ENCODE data around the gene PCMTD2.

Gene PCMTD2

DNA sequence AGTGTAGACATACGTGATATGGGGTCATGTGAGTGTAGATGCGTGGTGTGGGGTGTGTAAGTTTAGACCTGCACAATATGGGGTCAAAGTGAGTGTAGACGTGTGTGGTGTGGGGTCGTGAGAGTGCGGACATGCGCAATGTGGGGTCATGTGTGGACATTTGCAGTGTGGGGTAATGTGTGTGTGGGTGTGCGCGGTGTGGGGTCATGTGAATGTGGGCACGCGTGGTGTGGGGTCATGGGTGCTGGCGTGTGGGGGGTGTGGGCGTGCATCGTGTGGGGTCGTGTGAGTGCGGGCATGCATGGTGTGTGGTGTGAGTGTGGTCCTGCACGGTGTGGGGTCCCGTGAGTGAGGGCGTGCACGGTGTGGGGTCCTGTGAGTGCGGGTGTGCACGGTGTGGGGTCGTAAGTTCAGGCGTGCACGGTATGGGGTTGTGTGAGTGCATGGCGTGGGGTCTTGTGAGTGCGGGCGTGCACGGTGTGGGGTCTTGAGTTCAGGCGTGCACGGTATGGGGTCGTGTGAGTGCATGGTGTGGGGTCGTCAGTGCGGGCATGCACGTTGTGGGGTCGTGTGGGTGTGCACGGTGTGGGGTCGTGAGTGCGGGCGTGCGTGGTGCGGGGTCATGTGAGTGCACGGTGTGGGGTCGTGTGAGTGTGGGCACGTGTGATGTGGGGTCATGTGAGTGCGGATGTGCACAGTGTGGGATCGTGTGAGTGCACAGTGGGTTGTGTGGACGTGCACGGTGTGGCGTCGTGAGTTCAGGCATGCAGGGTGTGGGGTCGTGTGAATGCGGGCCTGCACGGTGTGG is 14.3 kb downstream of the PCMTD2 start:
- Histone ChIP-seq H3K4me3 (ENCODE audit: low read depth, low read length) (no peak overlapping the region), H3K27ac (no peak overlapping the region), H3K27me3 (replicated peaks) (no peaks in the 10 kb centered on the region), H3K36me3 (replicated peaks) (peaks cover 2% of the 10 kb centered on the region)
- TF ChIP-seq, protein P1, sequence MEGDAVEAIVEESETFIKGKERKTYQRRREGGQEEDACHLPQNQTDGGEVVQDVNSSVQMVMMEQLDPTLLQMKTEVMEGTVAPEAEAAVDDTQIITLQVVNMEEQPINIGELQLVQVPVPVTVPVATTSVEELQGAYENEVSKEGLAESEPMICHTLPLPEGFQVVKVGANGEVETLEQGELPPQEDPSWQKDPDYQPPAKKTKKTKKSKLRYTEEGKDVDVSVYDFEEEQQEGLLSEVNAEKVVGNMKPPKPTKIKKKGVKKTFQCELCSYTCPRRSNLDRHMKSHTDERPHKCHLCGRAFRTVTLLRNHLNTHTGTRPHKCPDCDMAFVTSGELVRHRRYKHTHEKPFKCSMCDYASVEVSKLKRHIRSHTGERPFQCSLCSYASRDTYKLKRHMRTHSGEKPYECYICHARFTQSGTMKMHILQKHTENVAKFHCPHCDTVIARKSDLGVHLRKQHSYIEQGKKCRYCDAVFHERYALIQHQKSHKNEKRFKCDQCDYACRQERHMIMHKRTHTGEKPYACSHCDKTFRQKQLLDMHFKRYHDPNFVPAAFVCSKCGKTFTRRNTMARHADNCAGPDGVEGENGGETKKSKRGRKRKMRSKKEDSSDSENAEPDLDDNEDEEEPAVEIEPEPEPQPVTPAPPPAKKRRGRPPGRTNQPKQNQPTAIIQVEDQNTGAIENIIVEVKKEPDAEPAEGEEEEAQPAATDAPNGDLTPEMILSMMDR (IDR thresholded peaks at IDR 0.05; ENCODE audit: low read depth, low read length, missing control alignments): no peak
- DNase-seq: no peak
- in situ Hi-C loops (cut with HindIII; ENCODE audit: low pct_ligation_motif_present, low sequenced_read_pairs): no loop called here

DNA sequence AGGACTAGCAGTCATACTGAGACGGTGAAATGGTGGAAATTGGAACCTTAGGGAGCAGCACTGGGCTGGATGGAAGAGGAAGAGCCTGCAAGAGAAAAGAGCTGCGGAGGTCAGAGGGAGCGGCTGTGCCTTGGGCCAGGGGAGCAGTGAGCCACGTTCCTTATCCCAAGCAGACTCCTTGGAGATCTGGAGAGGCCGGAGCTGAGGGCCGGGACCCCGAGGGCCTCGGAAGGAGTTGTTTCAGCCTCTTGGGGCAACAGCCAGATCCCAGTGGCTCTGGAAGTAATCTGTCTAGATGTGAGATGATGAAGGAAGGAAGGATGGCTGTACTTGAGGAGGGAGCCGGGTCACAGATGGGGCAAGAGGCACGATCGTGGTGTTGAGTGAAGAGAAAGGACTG is 16.1 kb downstream of the PCMTD2 start:
- no peaks in the 10 kb centered on the region for H3K27me3 ChIP-seq (replicated peaks)
- no peak overlapping the region for H3K4me3 ChIP-seq (ENCODE audit: low read depth, low read length)
- peaks cover 2% of the 10 kb centered on the region for H3K36me3 ChIP-seq (replicated peaks)
- in situ Hi-C loops (cut with HindIII; ENCODE audit: low pct_ligation_motif_present, low sequenced_read_pairs): no loop called here
- no peak overlapping the region for H3K27ac ChIP-seq
- TF ChIP-seq, protein P1 (IDR thresholded peaks at IDR 0.05; ENCODE audit: low read depth, low read length, missing control alignments): no peak
- DNase-seq: no peak

DNA sequence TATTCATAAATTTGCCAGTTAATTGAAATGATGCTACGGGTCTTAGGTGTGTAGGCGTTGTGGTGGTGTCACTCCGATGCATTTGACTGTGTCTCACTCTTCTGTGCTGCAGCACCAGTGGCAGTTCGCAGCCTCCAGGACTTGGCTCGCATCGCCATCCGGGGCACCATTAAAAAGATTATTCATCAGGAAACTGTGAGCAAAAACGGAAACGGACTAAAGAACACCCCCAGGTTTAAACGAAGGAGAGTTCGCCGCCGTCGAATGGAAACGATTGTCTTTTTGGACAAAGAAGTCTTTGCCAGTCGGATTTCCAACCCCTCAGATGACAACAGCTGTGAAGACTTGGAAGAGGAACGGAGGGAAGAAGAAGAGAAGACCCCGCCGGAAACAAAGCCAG is 17.6 kb downstream of the PCMTD2 start:
- Histone ChIP-seq H3K27me3 (replicated peaks) (no peaks in the 10 kb centered on the region), H3K4me3 (ENCODE audit: low read depth, low read length) (no peak overlapping the region), H3K36me3 (replicated peaks) (peaks cover 2% of the 10 kb centered on the region), H3K27ac (no peak overlapping the region)
- no peak for DNase-seq
- TF ChIP-seq, protein P1 (IDR thresholded peaks at IDR 0.05; ENCODE audit: low read depth, low read length, missing control alignments): no peak
- in situ Hi-C loops (cut with HindIII; ENCODE audit: low pct_ligation_motif_present, low sequenced_read_pairs): no loop called here

DNA sequence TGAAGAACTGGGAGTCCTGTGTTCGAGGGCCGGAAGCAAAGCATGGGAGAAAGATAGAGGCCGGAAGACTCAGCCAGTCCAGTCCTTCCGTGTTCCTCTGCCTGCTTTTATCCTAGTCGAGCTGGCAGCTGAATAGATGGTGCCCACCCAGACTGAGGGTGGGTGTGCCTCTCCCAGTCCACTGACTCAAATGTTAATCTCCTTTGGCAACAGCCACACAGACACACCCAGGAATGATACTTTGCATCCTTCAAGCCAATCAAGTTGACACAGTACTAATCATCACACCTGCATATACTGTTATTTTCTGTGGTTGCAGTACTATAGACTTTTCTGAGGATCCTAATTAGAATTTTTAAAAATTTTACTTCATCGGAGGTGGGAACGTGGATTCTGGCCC is 21.3 kb downstream of the PCMTD2 start:
- Histone ChIP-seq H3K27me3 (replicated peaks) (no peaks in the 10 kb centered on the region), H3K4me3 (ENCODE audit: low read depth, low read length) (no peak overlapping the region), H3K27ac (no peak overlapping the region), H3K36me3 (replicated peaks) (no peaks in the 10 kb centered on the region)
- TF ChIP-seq, protein P1 (IDR thresholded peaks at IDR 0.05; ENCODE audit: low read depth, low read length, missing control alignments): no peak
- in situ Hi-C loops (cut with HindIII; ENCODE audit: low pct_ligation_motif_present, low sequenced_read_pairs): no loop called here
- no peak for DNase-seq

DNA sequence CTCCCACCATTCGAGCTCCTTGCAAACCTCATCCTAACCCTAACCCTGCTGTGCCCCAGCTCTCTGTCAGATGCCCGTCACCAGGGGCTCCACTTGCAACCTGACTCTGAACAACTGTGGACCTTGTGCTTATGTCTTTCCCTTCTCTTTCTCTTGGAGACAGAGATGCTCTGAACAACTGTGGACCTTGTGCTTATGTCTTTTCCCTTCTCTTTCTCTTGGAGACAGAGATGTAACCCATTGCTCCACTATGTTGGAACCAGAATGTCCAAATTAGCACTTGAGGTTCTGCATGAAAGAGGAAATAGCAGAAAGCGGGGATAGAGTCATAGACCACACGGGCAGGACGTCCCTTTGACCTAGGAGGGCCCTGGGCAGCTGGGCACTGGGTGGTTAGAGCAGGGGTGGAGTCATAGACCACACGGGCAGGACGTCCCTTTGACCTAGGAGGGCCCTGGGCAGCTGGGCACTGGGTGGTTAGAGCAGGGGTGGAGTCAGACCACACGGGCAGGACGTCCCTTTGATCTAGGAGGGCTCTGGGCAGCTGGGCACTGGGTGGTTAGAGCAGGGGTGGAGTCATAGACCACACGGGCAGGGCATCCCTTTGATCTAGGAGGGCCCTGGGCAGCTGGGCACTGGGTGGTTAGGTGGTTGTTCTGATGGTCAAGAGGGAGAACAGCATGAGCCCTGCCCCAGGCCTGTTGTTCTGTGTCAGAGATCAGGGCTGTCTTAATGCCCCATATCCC is 22.2 kb downstream of the PCMTD2 start:
- in situ Hi-C loops (cut with HindIII; ENCODE audit: low pct_ligation_motif_present, low sequenced_read_pairs): no loop called here
- H3K27me3 ChIP-seq (replicated peaks): no peaks in the 10 kb centered on the region
- H3K27ac ChIP-seq: no peak overlapping the region
- no peak for DNase-seq
- TF ChIP-seq, protein P1 (IDR thresholded peaks at IDR 0.05; ENCODE audit: low read depth, low read length, missing control alignments): no peak
- no peaks in the 10 kb centered on the region for H3K36me3 ChIP-seq (replicated peaks)
- no peak overlapping the region for H3K4me3 ChIP-seq (ENCODE audit: low read depth, low read length)
